NK-92 treated with Interleukin-12 subunit alpha and Interleukin-12 subunit beta, amount 100 ng/mL, for 24 hours (cell line): ENCODE measurements around the gene TRIM14.

Experiments
- DNase-seq: peaks from one replicate; lab custom pipeline; 2025; lab: John Stamatoyannopoulos, UW

Gene TRIM14

GRCh38 chr9:98118640-98119601 is at the start of gene TRIM14:
TSS of gene TRIM14 (minus strand) at chr9:98119222. CDS start at chr9:98119188, 34 bp downstream.
- DNase-seq = peak; percentile 61

GRCh38 chr9:98168153-98168780 is 49.2 kb upstream of the TRIM14 start:
- DNase-seq = no peak

DNA sequence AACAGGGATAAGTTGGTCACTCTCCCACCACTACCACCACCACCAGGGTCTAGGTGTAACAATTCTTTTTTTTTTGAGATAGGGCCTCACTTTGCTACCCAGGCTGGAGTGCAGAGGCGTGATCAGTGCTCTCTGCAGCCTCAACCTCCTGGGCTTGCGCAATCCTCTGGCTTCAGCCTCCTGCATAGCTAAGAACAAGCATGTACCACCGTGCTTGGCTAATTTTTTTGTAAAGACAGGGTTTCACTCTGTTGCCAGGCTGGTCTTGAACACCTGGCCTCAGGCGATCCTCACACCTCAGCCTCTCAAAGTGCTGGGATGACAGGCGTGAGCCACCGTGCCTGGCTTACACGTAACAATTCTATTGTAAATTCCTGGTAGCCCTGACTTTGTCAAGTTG is 45.9 kb upstream of the TRIM14 start:
- DNase-seq = no peak

DNA sequence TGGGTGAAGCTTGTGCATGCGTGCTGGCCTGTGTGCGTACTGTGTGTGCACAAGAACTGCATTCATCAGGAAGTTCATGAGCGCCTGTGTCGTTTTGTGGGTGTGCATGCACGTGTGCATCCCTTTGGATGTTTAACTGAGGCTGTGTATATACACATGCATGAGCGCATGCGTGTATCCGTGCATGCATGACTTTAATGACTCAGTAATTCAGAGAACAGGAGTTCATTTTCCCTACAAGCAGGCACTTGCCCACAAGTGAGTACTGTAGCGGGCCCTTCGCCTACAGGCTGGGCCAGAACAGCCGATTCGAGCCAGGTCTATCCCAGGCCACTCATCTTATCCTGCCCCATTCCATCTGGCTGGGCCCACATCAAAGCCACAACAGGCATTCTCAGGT is 43.6 kb upstream of the TRIM14 start:
- no peak for DNase-seq

DNA sequence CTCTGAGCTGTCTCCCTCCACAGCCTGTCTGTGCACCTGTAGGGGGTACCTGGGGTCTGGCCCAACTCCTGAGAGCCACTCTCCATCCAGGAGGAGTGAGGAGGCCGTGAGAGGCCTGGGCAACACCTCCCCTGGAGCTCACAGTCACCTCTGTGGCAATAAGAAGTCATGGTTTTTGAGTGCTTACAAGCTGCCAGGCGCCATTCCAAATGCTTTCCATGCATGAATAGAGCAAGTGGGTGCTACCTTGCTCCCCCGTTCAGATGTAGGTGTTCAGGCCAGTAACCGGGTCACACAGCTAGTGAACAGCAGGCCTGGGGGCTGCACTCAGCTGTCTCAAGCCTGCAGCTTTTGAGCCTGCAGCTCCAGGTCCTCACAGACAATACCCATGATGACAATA is 42.8 kb upstream of the TRIM14 start:
- DNase-seq = no peak

- DNase-seq = no peak
These were observed 40.8 kb upstream of the TRIM14 start for GRCh38 chr9:98159790-98160189.

DNA sequence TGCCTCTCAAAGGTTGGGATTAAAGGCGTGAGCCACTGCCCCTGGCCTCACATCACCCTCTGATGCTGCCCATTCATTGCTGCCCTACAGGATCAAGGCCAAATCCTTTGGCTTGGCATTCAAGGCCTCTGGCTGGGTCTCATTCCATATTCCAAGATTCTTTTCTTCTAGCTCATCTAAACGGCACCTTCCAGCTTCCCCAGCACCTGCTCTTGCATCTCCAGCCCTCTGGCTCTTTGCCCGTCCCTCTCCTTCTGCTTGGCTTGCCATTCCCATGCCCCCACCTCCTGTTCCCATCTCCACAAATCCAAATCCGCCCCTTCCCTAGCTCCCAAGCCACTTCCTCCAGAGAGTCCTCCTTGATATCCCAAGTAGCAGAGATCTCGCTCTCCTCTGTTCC is 40.3 kb upstream of the TRIM14 start:
- DNase-seq = no peak

- no peak for DNase-seq
These were observed 39.2 kb upstream of the TRIM14 start for GRCh38 chr9:98158071-98158831.

DNA sequence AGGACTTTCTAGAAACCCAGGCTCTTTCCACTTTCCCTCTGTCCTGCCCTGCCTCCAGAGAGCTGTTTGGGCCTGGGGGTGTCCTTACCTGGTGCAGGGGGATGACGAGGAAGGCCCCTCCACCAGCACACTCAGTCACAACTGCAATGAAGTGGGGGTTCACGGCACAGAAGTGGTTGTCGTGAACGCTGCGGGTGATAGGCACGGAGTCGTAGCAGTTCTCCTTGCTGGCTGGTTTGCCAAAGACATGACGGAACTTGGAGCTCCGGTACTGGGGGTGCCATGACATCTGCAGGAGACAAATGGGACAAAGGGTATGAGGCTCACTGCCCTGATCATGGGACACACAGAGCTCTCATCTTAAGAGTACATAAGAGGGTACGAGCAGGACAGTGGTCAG is 38.4 kb upstream of the TRIM14 start:
- no peak for DNase-seq

GRCh38 chr9:98154678-98155077 is 35.7 kb upstream of the TRIM14 start:
- DNase-seq = no peak

GRCh38 chr9:98152526-98152925 is 33.5 kb upstream of the TRIM14 start:
- DNase-seq = no peak

GRCh38 chr9:98150721-98151120 is 31.7 kb upstream of the TRIM14 start:
- DNase-seq = no peak

GRCh38 chr9:98150164-98150563 is 31.1 kb upstream of the TRIM14 start:
- DNase-seq = no peak

GRCh38 chr9:98149422-98149821 is 30.4 kb upstream of the TRIM14 start:
- no peak for DNase-seq

DNA sequence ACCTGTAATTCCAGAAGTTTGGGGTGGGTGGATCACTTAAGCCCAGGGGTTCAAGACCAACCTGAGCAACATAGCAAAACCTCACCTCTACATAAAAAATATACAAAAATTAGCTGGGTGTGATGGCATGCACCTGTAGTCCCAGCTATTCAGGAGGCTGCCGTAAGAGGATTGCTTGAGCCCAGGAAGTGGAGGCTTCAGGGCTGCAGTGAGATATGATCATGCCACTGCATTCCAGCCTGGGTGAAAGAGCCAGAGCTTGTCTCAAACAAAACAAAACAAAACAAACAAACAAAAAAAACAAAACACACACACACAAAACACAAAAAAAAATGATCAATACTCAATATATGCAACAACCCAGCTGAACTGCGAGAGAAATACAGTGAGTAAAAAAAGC is 29.5 kb upstream of the TRIM14 start:
- DNase-seq = no peak

DNA sequence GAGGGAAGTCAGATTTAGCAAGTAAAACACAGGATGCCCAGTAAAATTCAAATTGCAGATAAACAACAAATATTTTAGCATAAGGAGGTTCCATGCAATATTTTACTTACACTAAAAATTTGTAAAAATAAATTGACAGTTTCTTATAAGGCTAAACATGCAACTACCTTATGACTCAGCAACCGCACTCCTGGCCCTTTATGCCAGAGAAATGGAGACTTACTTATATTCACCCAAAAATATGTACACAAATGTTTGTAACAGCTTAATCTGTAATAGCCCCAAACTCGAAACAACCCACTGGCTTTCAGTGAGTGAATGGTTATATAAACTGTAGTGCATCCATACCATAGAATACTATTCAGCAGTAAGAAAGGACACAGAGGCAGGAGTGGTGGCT is 28.6 kb upstream of the TRIM14 start:
- DNase-seq = no peak

DNA sequence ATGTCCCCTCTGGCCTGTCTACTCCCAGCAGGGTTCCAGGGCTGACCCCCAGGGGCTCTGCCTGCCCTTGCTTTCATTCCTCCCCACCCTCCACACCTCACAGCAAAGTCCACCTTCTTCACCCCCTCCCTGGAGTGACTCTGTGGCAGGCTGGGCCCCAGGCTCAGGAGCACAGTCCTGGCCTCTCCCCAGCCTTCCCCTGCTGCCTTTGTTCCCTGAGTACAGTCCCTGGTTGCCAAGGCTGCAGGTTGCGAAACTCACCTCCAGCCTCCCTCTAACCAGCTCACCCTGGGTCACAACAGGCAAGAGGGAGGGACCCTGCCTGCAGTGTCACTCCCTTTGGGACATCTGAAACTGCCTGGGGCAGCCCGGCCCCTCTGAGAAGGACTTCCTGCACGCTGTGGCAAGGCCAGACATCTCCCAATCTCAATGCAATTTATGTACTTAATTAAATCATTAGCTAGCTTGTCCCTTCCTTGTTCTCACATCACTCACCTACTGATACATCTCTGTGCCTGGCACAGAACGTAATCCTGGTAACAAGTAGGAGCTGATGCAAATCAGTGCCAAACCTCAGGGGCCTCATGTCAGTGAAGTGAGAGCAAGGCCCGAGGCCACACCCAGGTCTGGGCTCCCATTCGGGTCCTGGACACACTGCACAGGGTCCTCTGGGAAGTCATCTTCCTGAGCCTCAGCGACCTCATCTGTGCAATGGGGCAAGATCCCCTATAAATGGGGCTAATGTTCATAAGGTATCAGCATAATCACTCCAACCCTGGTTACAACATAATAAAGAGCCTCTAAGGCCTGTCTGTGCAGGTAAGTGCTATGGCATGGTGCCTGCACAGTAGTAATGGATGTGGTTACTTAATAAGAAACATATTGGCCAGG is 27.3 kb upstream of the TRIM14 start:
- DNase-seq = peak; percentile 10

DNA sequence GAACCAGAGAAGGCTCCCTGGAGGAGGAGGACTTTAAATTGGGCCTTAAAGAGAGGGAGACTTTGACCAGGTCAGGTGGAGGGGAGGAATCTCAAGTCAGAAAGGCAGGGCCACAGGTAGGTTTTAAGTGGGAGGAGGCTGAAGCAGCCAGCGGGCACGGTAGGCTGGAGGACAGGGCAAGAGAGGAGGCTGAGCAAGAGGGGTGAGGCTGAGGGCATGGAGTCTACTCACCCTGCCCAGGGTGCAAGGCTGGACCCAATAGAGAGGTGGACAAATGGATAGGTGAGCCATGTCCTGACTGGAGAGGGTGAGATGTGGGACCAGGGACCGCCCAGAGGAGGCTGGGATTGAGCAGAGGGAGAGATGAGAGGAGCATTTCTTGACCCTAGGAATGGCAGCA is 25.6 kb upstream of the TRIM14 start:
- no peak for DNase-seq

GRCh38 chr9:98144076-98144475 is 25.1 kb upstream of the TRIM14 start:
- no peak for DNase-seq

GRCh38 chr9:98142925-98143481 is 24.0 kb upstream of the TRIM14 start:
- no peak for DNase-seq

DNA sequence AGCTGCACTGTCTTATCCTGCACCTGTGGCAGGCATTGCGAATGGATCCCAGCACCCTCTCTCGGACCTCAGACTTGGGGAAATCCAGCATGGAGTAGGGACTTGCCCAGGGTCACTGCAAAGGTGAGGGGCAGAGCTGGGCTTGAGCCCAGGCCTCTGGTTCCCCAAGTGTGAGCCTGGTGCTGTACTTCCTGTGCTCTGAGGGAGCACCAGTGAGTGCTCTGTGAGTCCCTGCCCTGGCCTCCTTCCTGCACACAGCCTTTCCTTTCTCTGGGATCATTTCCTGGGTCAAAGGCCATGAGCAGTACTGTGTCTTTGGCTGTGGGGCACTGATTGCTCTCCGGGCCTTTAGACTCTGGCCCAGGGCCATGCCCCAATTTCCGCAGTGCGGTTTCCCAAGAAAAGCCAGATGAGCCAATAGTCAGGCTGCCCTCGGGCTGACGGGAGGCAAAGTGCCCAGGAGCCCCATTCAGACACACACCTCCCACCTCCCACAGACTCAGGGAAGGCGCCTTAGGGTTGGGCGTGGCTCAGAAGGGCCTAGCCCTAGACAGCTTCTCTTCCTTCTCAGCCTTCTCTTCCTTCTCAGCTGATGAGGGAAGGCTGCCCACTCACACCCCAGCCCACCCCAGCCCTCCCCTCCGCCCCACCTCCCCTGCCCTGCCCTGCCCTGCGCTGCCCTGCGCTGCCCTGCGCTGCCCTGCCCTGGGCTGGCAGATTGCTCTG is 23.3 kb upstream of the TRIM14 start:
- no peak for DNase-seq
